HepG2 (cell line): ENCODE results near the gene CDH1. TPM values are rescaled to one million over a fixed set of nuclear protein-coding genes. Genes with fewer than 3 reads are reported as not detected.

Experiments used
- ATF1 ChIP-seq: IDR thresholded peaks from 2 replicates; pipeline ENCODE4 v1.6.1; 2016; ENCODE audit warnings: mild to moderate bottlenecking, control low read depth
- ELF3 ChIP-seq: IDR thresholded peaks from 2 replicates; pipeline ENCODE4 v1.6.1; 2016; ENCODE audit warnings: missing genetic modification reagents, missing compliant biosample characterization
- ESRRA ChIP-seq: sonication (generic); formaldehyde crosslinking; IDR thresholded peaks from 2 replicates; pipeline ENCODE4 v1.5.1; 2020; ENCODE audit warnings: mild to moderate bottlenecking, low read depth, missing genetic modification reagents
- HNRNPH1 ChIP-seq: fragments of 200-400 bp; formaldehyde crosslinking; optimal IDR thresholded peaks from 2 replicates; pipeline ENCODE3; 2017; ENCODE audit warnings: mild to moderate bottlenecking, low read depth, low read length
- HOXD1 ChIP-seq: sonication (generic); formaldehyde crosslinking; IDR thresholded peaks from 2 replicates; pipeline ENCODE4 v1.5.0; 2020; ENCODE audit warnings: missing genetic modification reagents
- KIAA2018 ChIP-seq: sonication (generic); formaldehyde crosslinking; IDR thresholded peaks from 2 replicates; pipeline ENCODE4 v1.5.0; 2020; ENCODE audit warnings: mild to moderate bottlenecking, missing genetic modification reagents, borderline replicate concordance
- KMT2B ChIP-seq: IDR thresholded peaks from 2 replicates; pipeline ENCODE4 v1.6.1; 2016; ENCODE audit warnings: missing genetic modification reagents, missing compliant biosample characterization
- NR2F1 ChIP-seq, 2 experiments: fragments of 450-650 bp in 1 of 2; formaldehyde crosslinking in 1 of 2; IDR thresholded peaks; 2 replicates each; pipeline versions ENCODE4 v1.5.0 to v1.6.1; 2016 to 2020; ENCODE audit warnings: mild to moderate bottlenecking in 1 of 2, missing compliant biosample characterization in 1 of 2, missing genetic modification reagents in 1 of 2, moderate library complexity in 1 of 2
- PRPF4 ChIP-seq: fragments of 200-400 bp; formaldehyde crosslinking; IDR thresholded peaks from 2 replicates; pipeline ENCODE4 v1.6.1; 2016; ENCODE audit warnings: low read length, low read depth; ENCODE audit not compliant: poor library complexity, severe bottlenecking
- REL ChIP-seq: sonication (generic); formaldehyde crosslinking; conservative IDR thresholded peaks from 2 replicates; pipeline ENCODE4 v1.8.0; 2022; ENCODE audit warnings: mild to moderate bottlenecking, missing genetic modification reagents, moderate library complexity
- SIX1 ChIP-seq: sonication (generic); formaldehyde crosslinking; IDR thresholded peaks from 2 replicates; pipeline ENCODE4 v1.4.0; 2020; ENCODE audit warnings: missing genetic modification reagents, borderline replicate concordance
- SUZ12 ChIP-seq: fragments of 150-350 bp; IDR thresholded peaks from 2 replicates; pipeline ENCODE4 v1.6.1; 2014; ENCODE audit warnings: low read depth, low read length
- TMF1 ChIP-seq: sonication (generic); formaldehyde crosslinking; IDR thresholded peaks from 2 replicates; pipeline ENCODE4 v1.8.1; 2022; ENCODE audit warnings: low read depth, missing genetic modification reagents
- ZMAT3 ChIP-seq: sonication (generic); formaldehyde crosslinking; conservative IDR thresholded peaks from 2 replicates; pipeline ENCODE4 v1.7.0; 2021; ENCODE audit warnings: missing genetic modification reagents
- ZNF772 ChIP-seq: sonication (generic); formaldehyde crosslinking; IDR thresholded peaks from 2 replicates; pipeline ENCODE4 v1.5.0; 2020; ENCODE audit warnings: mild to moderate bottlenecking, missing genetic modification reagents
- polyA plus RNA-seq, 8 experiments: library from polyadenylated mRNA; depleted of rRNA in 3 of 8; stranded (reverse) in 7 of 8; unstranded in 1 of 8; fragments of >200 nt; fragmentation: Illumina TruSeq in 4 of 8; extraction: Trizol in 4 of 8; gene quantifications; 2 replicates each; pipeline versions ENCODE4 v1.2.1 to v1.2.3, GENCODE V29; 2011 to 2016; ENCODE audit warnings: low read depth in 4 of 8, missing spikeins in 1 of 8, mixed read lengths in 1 of 8; ENCODE audit not compliant: insufficient read depth in 1 of 8
- total RNA-seq, 5 experiments: library from RNA; depleted of rRNA; stranded (reverse); fragments of >200 nt; fragmentation: Illumina TruSeq; extraction: Trizol; gene quantifications; 2 replicates each; pipeline ENCODE4 v1.2.3, GENCODE V29; 2016; ENCODE audit warnings: low read depth in 1 of 5
- TF ChIP-seq, protein P1 (sequence below): sonication (generic); formaldehyde crosslinking; IDR thresholded peaks from 2 replicates; pipeline ENCODE4 v1.4.0; 2020; ENCODE audit warnings: low read depth, mild to moderate bottlenecking, missing genetic modification reagents
- TF ChIP-seq, protein P2 (sequence below): sonication (generic); formaldehyde crosslinking; IDR thresholded peaks from 2 replicates; pipeline ENCODE4 v1.5.1; 2020; ENCODE audit warnings: missing genetic modification reagents, mild to moderate bottlenecking, borderline replicate concordance

CDH1 gene
- total and polyA plus RNA-seq, 2 of the 13 experiments (the other 11 are each of a cell fraction or from before 2014, with no cell fraction given): 0.95 to 9.8 TPM

GRCh38 chr16:68739964-68740627 is 3.0 kb downstream of the CDH1 start (continued):
- TF ChIP-seq KIAA2018 (CRISPR knock-in tag) (no peak), PRPF4 (no peak), ELF3 (CRISPR knock-in tag) (peak; percentile 22; the same call in 1 of the 2 replicates), ZMAT3 (no peak), ESRRA (0 out of 2 replicates have a peak, but pooled peaks have one; percentile 27), ZNF772 (CRISPR knock-in tag) (no peak), KMT2B (CRISPR knock-in tag) (no peak), ATF1 (0 out of 2 replicates have a peak, but pooled peaks have one; percentile 54), HOXD1 (no peak), REL (CRISPR knock-in tag) (no peak), SIX1 (CRISPR knock-in tag) (peak; percentile 31; the same call in 1 of the 2 replicates), NR2F1 (CRISPR knock-in tag; IDR thresholded peaks at IDR 0.05) (no peak), SUZ12 (no peak), TMF1 (CRISPR knock-in tag) (no peak), HNRNPH1 (no peak)
- TF ChIP-seq, protein P1, sequence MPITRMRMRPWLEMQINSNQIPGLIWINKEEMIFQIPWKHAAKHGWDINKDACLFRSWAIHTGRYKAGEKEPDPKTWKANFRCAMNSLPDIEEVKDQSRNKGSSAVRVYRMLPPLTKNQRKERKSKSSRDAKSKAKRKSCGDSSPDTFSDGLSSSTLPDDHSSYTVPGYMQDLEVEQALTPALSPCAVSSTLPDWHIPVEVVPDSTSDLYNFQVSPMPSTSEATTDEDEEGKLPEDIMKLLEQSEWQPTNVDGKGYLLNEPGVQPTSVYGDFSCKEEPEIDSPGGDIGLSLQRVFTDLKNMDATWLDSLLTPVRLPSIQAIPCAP: no peak
- TF ChIP-seq, protein P2, sequence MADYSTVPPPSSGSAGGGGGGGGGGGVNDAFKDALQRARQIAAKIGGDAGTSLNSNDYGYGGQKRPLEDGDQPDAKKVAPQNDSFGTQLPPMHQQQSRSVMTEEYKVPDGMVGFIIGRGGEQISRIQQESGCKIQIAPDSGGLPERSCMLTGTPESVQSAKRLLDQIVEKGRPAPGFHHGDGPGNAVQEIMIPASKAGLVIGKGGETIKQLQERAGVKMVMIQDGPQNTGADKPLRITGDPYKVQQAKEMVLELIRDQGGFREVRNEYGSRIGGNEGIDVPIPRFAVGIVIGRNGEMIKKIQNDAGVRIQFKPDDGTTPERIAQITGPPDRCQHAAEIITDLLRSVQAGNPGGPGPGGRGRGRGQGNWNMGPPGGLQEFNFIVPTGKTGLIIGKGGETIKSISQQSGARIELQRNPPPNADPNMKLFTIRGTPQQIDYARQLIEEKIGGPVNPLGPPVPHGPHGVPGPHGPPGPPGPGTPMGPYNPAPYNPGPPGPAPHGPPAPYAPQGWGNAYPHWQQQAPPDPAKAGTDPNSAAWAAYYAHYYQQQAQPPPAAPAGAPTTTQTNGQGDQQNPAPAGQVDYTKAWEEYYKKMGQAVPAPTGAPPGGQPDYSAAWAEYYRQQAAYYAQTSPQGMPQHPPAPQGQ (CRISPR knock-in tag): no peak
